ENCODE results near the gene LTBP4.

The LTBP4 gene

DNA sequence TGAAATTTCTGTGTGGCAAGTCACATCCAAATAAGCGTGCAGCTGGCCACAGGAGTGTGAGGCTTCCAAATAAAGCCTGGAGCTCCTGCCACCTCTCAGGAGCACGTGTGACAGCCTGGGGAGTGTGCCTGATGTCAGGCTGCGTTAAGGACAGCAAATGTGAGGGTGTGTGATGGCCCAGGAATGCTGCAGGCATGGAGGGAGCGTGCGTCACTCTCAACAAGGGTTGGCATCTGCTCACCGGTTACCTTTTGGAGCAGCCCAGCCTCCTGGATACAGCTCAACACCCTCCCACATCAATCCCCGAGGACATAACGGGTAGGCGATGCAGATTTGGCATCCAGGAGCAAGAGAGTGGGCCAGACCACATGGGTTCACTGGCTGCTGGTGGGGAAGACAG lies 70.2 kb downstream of the LTBP4 start:
- TF ChIP-seq, protein P1, sequence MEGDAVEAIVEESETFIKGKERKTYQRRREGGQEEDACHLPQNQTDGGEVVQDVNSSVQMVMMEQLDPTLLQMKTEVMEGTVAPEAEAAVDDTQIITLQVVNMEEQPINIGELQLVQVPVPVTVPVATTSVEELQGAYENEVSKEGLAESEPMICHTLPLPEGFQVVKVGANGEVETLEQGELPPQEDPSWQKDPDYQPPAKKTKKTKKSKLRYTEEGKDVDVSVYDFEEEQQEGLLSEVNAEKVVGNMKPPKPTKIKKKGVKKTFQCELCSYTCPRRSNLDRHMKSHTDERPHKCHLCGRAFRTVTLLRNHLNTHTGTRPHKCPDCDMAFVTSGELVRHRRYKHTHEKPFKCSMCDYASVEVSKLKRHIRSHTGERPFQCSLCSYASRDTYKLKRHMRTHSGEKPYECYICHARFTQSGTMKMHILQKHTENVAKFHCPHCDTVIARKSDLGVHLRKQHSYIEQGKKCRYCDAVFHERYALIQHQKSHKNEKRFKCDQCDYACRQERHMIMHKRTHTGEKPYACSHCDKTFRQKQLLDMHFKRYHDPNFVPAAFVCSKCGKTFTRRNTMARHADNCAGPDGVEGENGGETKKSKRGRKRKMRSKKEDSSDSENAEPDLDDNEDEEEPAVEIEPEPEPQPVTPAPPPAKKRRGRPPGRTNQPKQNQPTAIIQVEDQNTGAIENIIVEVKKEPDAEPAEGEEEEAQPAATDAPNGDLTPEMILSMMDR (IDR thresholded peaks at IDR 0.05; ENCODE audit: insufficient read depth, low read depth, low read length, missing control alignments), result no peak
- DNase-seq (ENCODE audit: low read depth), result no peak

GRCh38 chr19:40672038-40672437 lies 70.9 kb downstream of the LTBP4 start:
- no peak for DNase-seq (ENCODE audit: low read depth)
- H3K4me3 ChIP-seq (ENCODE audit: low read length), result no peak overlapping the region
- TF ChIP-seq, protein P1 (IDR thresholded peaks at IDR 0.05; ENCODE audit: insufficient read depth, low read depth, low read length, missing control alignments), result no peak

More for the DNA sequence above, 70.2 kb downstream of the LTBP4 start:
- H3K4me3 ChIP-seq (ENCODE audit: low read length), result no peak overlapping the region

GRCh38 chr19:40672573-40673299 lies 71.6 kb downstream of the LTBP4 start:
- TF ChIP-seq, protein P1 (IDR thresholded peaks at IDR 0.05; ENCODE audit: insufficient read depth, low read depth, low read length, missing control alignments), result no peak
- no peak overlapping the region for H3K4me3 ChIP-seq (ENCODE audit: low read length)

GRCh38 chr19:40673397-40673796 lies 72.2 kb downstream of the LTBP4 start:
- no peak for DNase-seq (ENCODE audit: low read depth)
- no peak overlapping the region for H3K4me3 ChIP-seq (ENCODE audit: low read length)
- TF ChIP-seq, protein P1 (IDR thresholded peaks at IDR 0.05; ENCODE audit: insufficient read depth, low read depth, low read length, missing control alignments), result no peak

More at GRCh38 chr19:40672573-40673299, 71.6 kb downstream of the LTBP4 start:
- no peak for DNase-seq (ENCODE audit: low read depth)

GRCh38 chr19:40674291-40674690 lies 73.1 kb downstream of the LTBP4 start:
- no peak for DNase-seq (ENCODE audit: low read depth)
- TF ChIP-seq, protein P1 (IDR thresholded peaks at IDR 0.05; ENCODE audit: insufficient read depth, low read depth, low read length, missing control alignments), result no peak
- no peak overlapping the region for H3K4me3 ChIP-seq (ENCODE audit: low read length)

DNA sequence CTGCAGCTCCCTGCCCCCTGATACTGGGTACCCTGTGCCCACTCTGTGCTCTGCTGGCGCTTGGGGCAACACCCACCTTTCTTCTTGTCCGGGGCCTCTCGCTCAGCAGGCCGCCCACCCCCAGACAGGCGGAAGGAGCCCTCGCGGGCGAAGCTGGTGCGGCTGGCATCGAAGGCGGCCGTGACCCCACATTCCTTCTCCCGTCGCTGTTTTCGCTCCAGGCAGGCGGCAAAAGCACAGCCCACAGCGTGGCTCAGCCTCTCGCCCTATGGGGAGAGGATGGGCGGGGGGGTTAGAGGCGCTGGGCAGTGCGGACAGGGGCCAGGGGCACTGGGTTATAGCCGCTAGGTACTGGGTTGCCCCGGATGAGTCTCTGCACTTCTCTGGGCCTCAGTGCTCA lies 76.0 kb downstream of the LTBP4 start:
- no peak overlapping the region for H3K4me3 ChIP-seq (ENCODE audit: low read length)
- TF ChIP-seq, protein P1 (IDR thresholded peaks at IDR 0.05; ENCODE audit: insufficient read depth, low read depth, low read length, missing control alignments), result no peak
- no peak for DNase-seq (ENCODE audit: low read depth)

Data from epithelial cell of esophagus (primary cell).